ENCODE data around the gene SHTN1.

DNA sequence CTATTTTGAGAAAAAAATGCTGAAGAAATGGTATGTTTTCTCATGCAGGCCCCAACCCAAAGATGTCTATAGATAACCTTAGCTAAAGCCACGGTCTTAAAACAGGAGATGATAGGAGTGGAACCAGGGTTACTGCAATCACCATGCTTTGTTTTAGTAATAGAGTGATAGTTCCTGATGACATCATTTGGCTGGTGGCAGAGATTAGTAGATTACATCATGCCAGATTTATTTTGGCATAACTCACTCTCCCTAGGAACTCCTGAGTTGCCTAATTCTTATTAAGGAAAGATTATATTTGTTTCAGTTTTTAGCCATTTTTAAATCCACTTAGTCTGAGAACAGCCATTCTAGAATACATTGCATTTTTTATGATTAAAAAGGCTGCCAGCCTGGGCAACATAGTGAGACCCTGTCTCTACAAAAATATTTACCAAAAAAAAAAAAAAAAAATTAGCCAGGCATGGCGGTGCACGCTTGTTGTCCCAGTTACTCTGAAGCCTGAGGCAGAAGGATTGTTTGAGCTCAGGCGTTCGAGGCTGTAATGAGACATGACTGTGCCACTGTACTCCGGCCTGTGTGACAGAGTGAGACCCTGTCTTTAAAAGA, 137.9 kb downstream of the SHTN1 start:
- TF ChIP-seq, protein P1, sequence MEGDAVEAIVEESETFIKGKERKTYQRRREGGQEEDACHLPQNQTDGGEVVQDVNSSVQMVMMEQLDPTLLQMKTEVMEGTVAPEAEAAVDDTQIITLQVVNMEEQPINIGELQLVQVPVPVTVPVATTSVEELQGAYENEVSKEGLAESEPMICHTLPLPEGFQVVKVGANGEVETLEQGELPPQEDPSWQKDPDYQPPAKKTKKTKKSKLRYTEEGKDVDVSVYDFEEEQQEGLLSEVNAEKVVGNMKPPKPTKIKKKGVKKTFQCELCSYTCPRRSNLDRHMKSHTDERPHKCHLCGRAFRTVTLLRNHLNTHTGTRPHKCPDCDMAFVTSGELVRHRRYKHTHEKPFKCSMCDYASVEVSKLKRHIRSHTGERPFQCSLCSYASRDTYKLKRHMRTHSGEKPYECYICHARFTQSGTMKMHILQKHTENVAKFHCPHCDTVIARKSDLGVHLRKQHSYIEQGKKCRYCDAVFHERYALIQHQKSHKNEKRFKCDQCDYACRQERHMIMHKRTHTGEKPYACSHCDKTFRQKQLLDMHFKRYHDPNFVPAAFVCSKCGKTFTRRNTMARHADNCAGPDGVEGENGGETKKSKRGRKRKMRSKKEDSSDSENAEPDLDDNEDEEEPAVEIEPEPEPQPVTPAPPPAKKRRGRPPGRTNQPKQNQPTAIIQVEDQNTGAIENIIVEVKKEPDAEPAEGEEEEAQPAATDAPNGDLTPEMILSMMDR (conservative IDR thresholded peaks at IDR 0.05 in 1 of 2, IDR thresholded peaks at IDR 0.05 in 1 of 2; ENCODE audit: extremely low read depth in 1 of 2, insufficient read depth in 1 of 2, low read depth in 1 of 2, low read length in 2 of 2), result no peak
- no peak for TF ChIP-seq EZH2 (IDR thresholded peaks at IDR 0.05; ENCODE audit: borderline replicate concordance, low read length)

Measured in mammary epithelial cell (primary cell).